ENCODE measurements around the gene F2R.
A peak's percentile ranks its signal among the peaks of the same experiment; 100 is the strongest.

F2R gene

GRCh38 chr5:76690704-76691466 lies 25.0 kb upstream of the F2R start:
- DNase-seq: no peak

DNA sequence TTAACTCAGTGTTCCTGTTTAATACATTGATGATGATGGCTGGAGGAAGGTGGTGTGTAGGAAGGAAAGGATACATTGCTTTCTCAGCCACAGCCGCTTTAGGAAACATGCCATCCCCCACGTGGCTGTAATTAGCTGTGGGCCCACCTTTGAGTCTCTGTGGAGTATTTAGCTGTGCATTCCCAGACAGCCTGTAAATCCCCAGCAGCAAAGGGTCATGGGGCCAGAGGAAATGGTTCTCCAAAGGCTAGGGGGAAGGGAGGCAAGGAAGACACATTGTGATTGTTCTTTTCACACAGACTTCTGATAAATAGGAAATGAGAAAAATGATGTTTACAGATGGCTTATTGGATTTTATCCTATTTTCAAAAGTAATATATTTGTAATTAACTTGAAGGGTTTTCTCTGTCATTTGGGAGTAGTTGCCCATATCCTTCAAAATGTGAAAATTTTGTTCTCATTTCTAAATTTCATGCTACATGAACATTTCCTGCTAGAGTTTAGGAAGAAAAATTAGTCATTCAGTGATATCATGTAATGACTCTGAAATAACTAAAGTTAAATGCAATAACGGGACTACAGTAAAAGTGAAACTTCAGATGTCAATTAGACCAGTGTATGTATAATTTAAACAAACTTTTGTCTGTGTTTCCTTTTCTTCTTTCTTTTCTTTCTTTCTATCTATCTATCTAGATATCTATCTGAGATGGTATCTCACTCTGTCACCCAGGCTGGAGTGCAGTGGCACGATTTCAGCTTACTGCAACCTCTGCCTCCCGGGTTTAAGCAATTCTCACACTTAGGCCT lies 24.3 kb upstream of the F2R start:
- DNase-seq: peak; percentile 61

GRCh38 chr5:76692274-76692540 lies 23.7 kb upstream of the F2R start:
- DNase-seq: no peak

- no peak for DNase-seq
Measured at GRCh38 chr5:76692651-76693050, 23.3 kb upstream of the F2R start.

- DNase-seq: no peak
Measured at GRCh38 chr5:76693141-76693540, 22.8 kb upstream of the F2R start.

GRCh38 chr5:76694317-76694716 lies 21.6 kb upstream of the F2R start:
- DNase-seq: no peak

GRCh38 chr5:76695346-76695745 lies 20.6 kb upstream of the F2R start:
- DNase-seq: no peak

GRCh38 chr5:76696251-76696650 lies 19.7 kb upstream of the F2R start:
- no peak for DNase-seq

- DNase-seq: no peak
Measured at GRCh38 chr5:76697670-76698069, 18.3 kb upstream of the F2R start.

GRCh38 chr5:76700571-76700970 lies 15.4 kb upstream of the F2R start:
- peak; percentile 15 for DNase-seq

- no peak for DNase-seq
Measured at GRCh38 chr5:76701298-76701697, 14.6 kb upstream of the F2R start.

- DNase-seq: no peak
Measured at GRCh38 chr5:76703707-76704106, 12.2 kb upstream of the F2R start.

DNA sequence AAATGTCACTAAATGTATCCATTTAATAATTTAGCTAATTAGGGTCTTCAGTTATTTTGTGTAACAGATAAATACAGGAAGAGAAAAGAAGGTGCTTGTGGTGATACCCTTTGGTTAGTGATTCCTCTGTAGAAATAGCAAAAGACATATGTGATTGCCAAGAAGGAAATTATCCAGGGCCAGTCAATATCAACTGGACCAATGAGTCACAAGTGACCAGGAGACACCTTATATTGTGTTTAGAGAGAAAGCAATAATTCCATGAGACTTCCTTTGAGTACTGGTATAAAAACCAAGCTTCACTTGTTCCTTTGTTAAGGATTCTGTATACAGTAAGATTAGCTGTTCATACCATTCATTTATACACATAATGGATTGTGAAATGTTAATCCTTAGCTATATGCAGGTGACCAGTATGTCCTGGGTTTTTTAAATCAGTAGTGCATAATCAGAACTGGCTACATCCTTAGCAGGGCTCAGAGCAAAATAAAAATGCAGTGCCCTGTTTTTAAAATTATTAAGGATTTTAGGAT lies 11.7 kb upstream of the F2R start:
- no peak for DNase-seq

- no peak for DNase-seq
Measured at GRCh38 chr5:76705574-76705973, 10.4 kb upstream of the F2R start.

DNA sequence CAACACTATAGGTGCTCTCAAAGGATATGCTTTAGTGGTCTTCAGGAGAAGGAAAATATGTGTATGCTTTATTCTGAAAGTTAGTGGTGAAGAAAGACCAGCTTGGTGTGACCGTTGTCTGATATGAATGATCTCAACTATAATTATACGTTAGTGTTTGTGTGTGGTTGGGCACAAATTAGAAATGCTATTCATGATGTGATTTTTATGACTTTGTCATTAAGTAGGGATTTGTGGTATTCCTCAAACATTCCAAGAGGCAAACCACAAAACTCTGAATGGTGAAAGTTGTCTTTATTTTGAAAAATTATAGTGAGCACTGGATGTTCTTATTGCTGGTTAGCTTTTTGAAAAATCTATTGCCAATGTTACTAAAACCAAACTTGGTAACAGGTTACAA lies 6.2 kb upstream of the F2R start:
- DNase-seq: no peak

GRCh38 chr5:76710991-76711390 lies 4.9 kb upstream of the F2R start:
- peak; percentile 76 for DNase-seq

DNA sequence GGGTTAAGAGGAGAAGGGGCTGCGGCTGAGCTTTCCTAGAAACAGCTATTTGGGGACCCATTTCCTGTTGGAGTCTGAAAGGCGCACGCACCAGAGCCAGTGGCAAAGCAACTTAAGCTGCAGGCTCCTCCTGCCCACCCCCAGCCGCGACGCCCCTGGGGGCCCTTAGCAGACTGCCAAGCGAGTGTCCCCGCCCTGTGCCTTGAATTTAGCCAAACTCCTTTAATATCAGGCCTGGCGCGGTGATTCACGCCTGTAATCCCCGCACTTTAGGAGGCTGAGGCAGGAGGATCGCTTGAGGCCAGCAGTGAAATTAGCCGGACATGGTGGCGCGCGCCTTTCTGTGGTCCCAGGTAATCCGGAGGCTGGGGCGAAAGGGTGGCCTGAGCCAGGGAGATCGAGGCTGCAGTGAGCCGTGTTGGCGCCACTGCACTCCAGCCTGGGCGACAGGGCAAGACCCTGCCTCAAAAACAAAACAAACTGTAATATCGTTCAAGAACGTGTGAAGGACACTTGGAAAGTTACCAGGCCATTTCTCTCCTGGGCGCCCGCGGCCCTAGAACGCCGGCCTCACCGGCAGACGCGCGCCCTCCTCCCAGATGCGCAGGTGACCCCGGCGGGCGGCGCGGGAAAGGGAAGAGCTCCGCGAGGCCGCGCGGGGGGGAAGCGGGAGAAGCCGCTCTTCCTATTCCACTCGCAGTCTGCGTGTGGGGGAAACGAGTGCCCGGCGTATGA lies 1.0 kb upstream of the F2R start:
- DNase-seq: peak; percentile 40

DNA sequence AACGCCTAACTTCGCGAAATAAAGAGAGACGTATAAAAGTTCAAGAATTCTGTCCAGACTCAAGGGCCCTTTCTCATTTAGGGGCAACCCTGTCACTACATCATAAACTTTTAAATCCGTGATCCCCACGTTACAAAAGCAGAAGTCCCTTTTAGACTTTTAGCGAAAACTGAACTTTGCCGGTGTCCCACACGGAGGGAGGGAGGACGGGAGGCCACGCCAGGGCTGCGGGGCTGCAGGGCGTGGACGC lies 515 bp upstream of the F2R start:
- no peak for DNase-seq

DNA sequence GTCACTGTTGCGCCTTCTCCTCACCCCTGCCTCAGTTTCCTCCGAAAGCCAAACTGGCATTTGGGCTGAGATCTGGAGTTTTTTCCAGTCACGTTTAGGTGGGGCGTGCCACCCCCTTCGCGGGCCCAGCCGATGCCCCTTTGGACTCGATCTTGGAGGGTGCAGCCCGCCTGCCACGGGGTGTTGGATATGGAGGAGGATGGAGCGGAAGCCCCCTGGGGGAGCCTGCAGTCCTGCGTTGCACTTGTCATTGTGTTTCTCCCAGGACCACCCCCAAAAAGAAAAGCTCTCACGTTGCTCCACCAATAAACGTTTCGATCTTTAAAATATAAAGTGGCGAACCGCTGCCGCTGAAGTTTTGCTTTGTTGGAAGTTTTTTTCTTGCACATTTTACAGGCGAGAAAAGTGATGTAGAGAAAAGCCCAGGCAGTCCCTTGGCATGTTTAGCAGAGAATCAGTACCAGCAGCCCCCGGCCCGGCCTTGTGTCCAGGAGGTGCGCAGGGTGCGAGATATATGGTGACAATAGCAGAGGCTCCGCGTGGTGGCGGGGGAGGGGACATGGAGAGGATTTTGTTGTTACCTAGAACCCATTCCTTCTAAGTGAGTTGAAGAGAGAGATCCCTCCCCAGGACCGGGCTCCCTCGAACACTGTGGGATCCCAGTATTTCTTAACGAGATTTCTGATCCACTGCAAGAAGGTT lies 681 bp downstream of the F2R start:
- DNase-seq: peak; percentile 48

DNA sequence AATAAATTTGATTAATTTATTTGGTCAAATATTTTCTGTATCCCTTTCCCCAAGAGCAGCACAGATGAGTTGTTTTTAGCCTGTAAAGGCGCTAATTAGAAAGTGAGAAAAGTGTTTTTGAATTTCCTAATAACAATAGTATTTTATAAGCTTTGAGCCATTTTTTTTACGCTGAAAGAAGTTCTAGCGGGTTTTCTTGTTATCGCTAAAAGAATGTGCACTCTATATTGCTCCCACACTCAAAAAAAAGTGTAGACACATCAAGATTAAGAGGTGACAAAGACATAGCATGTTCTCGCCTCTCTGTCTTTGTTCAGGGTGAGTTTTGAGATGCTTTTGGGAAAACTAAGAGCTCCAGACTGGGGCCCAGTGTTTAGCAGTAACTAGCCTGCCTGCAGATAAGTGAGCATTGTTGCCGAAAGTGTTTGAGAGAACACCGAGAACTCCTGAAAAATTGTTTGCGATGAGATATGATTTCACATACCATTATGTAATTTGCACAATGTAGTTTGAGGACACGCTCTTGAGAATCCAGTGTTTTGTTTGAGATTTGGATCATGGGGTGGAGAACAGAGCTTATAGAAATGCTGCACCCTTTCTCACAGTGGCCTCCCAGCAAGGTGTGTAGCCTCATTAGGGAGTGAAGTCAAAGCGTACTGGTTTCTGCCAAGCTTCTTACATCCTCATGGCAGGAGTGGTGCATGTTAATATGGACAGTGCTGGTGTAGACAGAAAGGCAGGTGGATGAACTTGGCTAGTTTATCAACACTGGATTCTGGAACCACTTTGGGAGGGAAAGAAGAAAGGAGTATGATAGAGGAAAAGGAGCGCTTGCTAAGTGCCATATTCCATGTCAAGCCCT lies 1.5 kb downstream of the F2R start:
- DNase-seq: no peak

- DNase-seq: no peak
Measured at GRCh38 chr5:76718381-76718832, 2.5 kb downstream of the F2R start.

DNA sequence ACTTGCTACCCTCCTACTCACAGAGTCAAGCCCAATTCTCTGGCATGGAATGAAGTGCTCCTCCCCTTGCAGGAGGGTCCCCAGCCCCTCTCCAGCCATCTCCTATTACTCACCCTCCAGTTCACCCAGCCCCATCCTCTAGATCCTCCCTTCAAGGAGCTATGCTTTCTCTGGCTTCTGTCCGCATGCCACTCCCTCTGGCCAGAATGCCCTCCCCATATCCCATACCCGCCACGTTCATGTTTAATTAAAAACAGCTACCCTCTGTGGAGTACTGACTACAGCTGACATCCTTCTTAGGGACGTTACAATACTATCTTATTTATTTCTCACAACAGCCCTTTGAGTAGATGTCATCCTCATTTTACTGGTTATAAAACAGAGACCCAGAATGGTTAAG lies 3.0 kb downstream of the F2R start:
- no peak for DNase-seq

All from activated CD4-positive, alpha-beta T cell treated with anti-CD3 and anti-CD28 coated beads, Interleukin-2, Interleukin-6, amounts not matched to agents 100 ng/mL and 50 ng/mL, durations not matched to agents 16 hours and 8 hours (primary cell).